GM12865 (cell line): ENCODE data around the gene C1orf141.

Experiments
- DNase-seq: peaks from one replicate; pipeline ENCODE4 v3.0.0; 2010; ENCODE audit warnings: low read depth
- H3K4me3 ChIP-seq: 2 replicates; pipeline ENCODE4 v1.5.1; 2011; ENCODE audit warnings: mild to moderate bottlenecking, low read depth, low read length, control low read depth
- TF ChIP-seq, protein P1 (sequence below): IDR thresholded peaks from 2 replicates; pipeline ENCODE4 v1.5.1; 2011; ENCODE audit warnings: low read length, control low read depth, low read depth, inconsistent platforms; ENCODE audit not compliant: insufficient read depth; ENCODE audit errors: missing control alignments

Gene C1orf141

DNA sequence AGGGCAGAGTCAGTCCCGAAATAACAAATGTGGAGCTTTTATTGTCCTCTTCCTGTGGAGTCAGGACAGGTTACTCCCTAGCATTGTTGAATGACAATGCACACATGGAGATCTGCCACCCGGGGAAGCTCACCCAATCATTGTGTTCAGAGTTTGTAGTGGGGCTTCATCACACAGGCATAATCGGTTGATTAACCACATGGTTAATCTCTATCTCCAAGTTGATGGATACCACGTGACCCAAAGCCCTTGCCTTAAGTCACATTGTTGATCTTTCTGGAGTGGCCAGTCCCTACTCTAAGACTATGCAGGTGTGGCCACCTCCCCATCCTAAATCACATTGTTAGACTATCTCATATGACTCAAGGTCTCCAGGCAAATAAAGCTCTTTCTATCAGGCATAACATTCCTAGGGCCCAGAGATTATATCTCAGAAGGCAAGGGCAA lies 2.6 kb upstream of the C1orf141 start:
- no peak for DNase-seq
- TF ChIP-seq, protein P1, sequence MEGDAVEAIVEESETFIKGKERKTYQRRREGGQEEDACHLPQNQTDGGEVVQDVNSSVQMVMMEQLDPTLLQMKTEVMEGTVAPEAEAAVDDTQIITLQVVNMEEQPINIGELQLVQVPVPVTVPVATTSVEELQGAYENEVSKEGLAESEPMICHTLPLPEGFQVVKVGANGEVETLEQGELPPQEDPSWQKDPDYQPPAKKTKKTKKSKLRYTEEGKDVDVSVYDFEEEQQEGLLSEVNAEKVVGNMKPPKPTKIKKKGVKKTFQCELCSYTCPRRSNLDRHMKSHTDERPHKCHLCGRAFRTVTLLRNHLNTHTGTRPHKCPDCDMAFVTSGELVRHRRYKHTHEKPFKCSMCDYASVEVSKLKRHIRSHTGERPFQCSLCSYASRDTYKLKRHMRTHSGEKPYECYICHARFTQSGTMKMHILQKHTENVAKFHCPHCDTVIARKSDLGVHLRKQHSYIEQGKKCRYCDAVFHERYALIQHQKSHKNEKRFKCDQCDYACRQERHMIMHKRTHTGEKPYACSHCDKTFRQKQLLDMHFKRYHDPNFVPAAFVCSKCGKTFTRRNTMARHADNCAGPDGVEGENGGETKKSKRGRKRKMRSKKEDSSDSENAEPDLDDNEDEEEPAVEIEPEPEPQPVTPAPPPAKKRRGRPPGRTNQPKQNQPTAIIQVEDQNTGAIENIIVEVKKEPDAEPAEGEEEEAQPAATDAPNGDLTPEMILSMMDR = no peak
- H3K4me3 ChIP-seq = no peak overlapping the region

DNA sequence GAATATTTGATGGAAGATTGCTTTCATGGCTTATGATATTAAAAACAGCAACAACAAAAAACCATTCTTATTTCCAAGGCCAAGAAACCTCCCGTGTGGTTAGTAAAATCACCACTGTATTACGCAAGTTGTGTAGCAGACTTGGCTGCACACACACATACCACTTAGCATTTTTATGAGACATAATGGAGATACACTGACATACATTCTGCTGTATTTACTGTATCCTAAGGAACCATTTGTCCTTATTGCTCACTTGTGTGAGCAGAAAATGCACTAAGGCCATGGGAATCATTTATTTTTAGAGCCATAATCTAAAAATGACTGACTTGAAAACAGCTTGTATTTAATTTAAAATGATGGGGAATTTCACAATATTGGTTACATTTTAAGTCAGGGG lies 584 bp upstream of the C1orf141 start:
- TF ChIP-seq, protein P1 = no peak
- no peak overlapping the region for H3K4me3 ChIP-seq
- DNase-seq = no peak

DNA sequence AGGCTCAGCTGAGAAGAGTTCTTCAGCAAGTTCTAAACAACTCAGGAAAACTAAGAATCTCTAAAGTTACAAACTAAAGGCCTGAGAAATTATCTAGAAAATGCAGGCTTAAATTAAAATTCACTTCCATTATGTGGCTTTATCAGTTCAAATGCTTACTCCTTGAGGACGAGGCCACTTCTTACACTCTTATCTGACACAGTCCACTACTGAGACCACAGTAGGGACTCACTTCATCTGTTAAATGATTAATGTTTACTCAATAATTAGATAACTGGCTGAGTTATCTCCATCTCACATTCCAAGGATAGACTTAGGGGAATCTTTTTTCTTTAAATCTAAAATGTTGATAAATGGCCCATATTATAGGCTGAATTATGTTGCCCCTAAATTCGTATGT lies 1.6 kb downstream of the C1orf141 start:
- DNase-seq = no peak
- TF ChIP-seq, protein P1 = no peak
- no peak overlapping the region for H3K4me3 ChIP-seq

DNA sequence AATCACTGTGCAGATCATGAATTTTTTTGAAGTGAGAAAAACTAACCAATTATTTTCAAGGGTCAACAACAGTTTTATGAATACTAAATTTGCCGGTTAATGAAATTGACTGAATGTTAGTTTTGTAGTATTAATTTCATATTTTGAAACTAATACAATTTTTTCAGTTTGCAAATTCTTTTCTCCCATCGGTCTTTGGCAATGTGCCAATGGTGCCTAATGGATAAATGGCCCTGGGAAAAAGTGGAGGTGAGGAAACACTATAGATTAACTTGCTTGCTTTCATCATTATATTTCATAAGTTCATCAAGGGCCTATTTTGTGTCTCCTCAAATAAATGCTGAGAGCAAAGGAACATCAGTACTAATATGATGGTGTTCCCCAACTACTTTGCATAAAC lies 4.1 kb downstream of the C1orf141 start:
- no peak overlapping the region for H3K4me3 ChIP-seq
- DNase-seq = no peak
- TF ChIP-seq, protein P1 = no peak

DNA sequence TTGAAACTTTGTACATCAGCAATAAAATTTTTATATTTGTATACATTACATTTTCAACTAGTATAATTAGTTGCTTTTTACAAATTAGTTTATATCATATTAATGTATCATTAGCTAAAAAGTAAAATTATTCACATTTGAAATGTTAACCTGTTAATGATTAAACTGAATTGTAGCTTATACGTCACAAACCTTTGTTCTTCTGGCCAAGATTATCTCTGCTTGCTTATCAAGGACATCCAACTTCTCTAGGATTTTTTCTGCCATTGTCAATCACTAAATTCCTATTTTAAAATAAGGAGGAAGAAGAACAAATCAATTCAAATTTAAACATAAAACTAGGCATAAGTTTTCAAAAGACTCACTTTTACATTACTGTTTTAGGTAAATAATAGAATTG lies 7.8 kb downstream of the C1orf141 start:
- no peak overlapping the region for H3K4me3 ChIP-seq
- no peak for DNase-seq
- TF ChIP-seq, protein P1 = no peak

DNA sequence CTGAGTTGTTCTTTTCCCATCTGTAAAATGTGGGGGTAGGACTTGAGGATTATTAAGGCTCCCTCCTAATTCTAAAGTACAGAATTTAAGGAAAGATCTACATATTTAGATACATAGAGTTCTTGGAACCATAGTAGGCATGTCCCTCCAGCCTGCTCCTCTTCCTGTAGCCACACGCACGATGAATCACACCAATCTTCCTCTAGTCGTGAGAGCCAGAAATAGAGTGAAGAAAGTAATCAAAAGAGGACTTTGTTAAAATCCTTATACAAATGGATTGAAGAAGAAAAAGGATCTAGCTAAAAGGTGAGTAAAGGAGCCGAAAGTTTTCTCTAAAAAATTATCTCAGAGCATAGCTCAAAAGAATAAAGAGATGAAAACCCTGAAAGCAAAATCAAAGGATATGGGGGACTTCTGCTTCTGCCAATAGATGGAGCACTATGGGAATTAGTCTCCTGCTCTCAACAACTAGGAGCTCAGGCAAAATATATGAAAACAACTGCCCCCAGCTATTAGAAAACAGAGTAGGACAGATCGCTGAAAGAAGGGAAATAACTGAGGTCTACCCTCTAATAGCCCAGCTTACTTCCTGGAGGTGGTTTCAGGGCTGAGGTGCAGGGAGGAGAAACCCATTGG lies 8.5 kb downstream of the C1orf141 start:
- H3K4me3 ChIP-seq = no peak overlapping the region
- no peak for DNase-seq
- TF ChIP-seq, protein P1 = no peak

DNA sequence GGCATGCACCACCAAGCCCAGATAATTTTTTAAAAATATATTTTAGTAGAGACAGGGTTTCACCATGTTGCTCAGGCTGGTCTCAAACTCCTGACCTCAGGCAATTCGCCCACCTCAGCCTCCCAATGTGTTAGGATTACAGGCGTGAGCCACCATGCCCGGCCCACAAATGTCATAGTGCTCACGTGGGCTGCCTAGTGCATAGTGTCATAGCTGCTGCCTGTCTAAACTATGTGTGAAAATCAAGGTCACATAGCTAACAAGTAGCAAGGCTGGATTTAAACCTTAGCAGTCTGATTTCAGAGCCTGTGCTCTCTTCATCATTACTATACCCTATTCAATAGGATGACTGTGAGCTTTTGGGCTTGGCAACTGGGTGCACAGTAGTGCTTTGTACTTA lies 10.3 kb downstream of the C1orf141 start:
- no peak overlapping the region for H3K4me3 ChIP-seq
- no peak for DNase-seq
- TF ChIP-seq, protein P1 = no peak
